PC-9 (cell line): Measurements from ENCODE around the gene KCNIP1. TPM values are rescaled to one million over a fixed set of nuclear protein-coding genes. Genes with fewer than 3 reads are reported as not detected.

Source experiments
- BruUV-seq: library from RNA; stranded (reverse); fragments of 400-500 nt; replicated peaks from 2 replicates; lab custom pipeline; 2021; lab: Mats Ljungman, UMichigan
- CTCF ChIA-PET: fragments of 300-600 bp; sonication (Branson Sonifier 250); formaldehyde crosslinking; loops from one replicate; lab custom pipeline; 2022; ENCODE audit warnings: antibody characterized with exemption; lab: Charles Lee
- POLR2A ChIA-PET: fragments of 300-600 bp; sonication (Branson Sonifier 250); formaldehyde crosslinking; loops from one replicate; lab custom pipeline; 2022; ENCODE audit warnings: antibody characterized with exemption; ENCODE audit not compliant: unreplicated experiment; lab: Charles Lee
- DNase-seq, 2 experiments: peaks; one replicate each; pipeline versions ENCODE4 v3.0.0 to v3.0.0-alpha.2; 2015 to 2022; ENCODE audit warnings: mixed read lengths in 1 of 2
- H2AFZ ChIP-seq: fragments of 200-600 bp; sonication (generic); 2 replicates; pipeline ENCODE4 v1.8.1; 2017; ENCODE audit warnings: antibody characterized with exemption
- H3F3A ChIP-seq: fragments of 200-600 bp; sonication (generic); 2 replicates; pipeline ENCODE4 v1.8.1; 2017; ENCODE audit warnings: antibody characterized with exemption, mild to moderate bottlenecking, low read depth; ENCODE audit not compliant: insufficient read depth
- H3K27ac ChIP-seq: fragments of 200-600 bp; sonication (generic); 2 replicates; pipeline ENCODE4 v1.6.1; 2016; ENCODE audit warnings: mixed run types
- H3K27me3 ChIP-seq: fragments of 200-600 bp; sonication (generic); 2 replicates; pipeline ENCODE4 v1.6.1; 2016; ENCODE audit warnings: low read depth, mixed run types; ENCODE audit not compliant: insufficient read depth
- H3K36me3 ChIP-seq: fragments of 200-600 bp; sonication (generic); 2 replicates; pipeline ENCODE4 v1.6.1; 2016; ENCODE audit warnings: low read depth, mixed run types
- H3K4me1 ChIP-seq: fragments of 200-600 bp; sonication (generic); replicated peaks from 2 replicates; pipeline ENCODE4 v1.6.1; 2016; ENCODE audit warnings: mixed run types; ENCODE audit not compliant: insufficient read depth
- H3K4me2 ChIP-seq: fragments of 200-600 bp; sonication (generic); 2 replicates; pipeline ENCODE4 v1.6.1; 2017; ENCODE audit warnings: mixed run types
- H3K4me3 ChIP-seq: fragments of 200-600 bp; sonication (generic); 2 replicates; pipeline ENCODE4 v1.6.1; 2016; ENCODE audit warnings: mixed run types
- H3K79me2 ChIP-seq: fragments of 200-600 bp; sonication (generic); 2 replicates; pipeline ENCODE4 v1.6.1; 2017; ENCODE audit warnings: low read depth, mixed run types
- H3K9me2 ChIP-seq: fragments of 200-600 bp; sonication (generic); 2 replicates; pipeline ENCODE4 v1.8.1; 2017; ENCODE audit warnings: mild to moderate bottlenecking; ENCODE audit not compliant: insufficient read depth
- H3K9me3 ChIP-seq: fragments of 200-600 bp; sonication (generic); 2 replicates; pipeline ENCODE4 v1.8.1; 2016; ENCODE audit warnings: low read depth; ENCODE audit not compliant: insufficient read depth
- H4K20me1 ChIP-seq: fragments of 200-600 bp; sonication (generic); 2 replicates; pipeline ENCODE4 v1.8.1; 2017; ENCODE audit not compliant: insufficient read depth
- EZH2 ChIP-seq: fragments of 200-600 bp; sonication (generic); IDR thresholded peaks from 2 replicates; pipeline ENCODE4 v1.8.0; 2017; ENCODE audit warnings: antibody characterized with exemption, low read depth
- intact Hi-C: fragments of 100-400 bp; cut with micrococcal nuclease; formaldehyde crosslinking; loops from one replicate; pipeline ENCODE4 v1.10.0; 2022; ENCODE audit not compliant: unreplicated experiment
- total RNA-seq: library from RNA; stranded (reverse); gene quantifications from 2 replicates; pipeline ENCODE4 v1.2.3, GENCODE V29; 2021
- TF ChIP-seq, protein P1 (sequence below): fragments of 200-600 bp; sonication (generic); conservative IDR thresholded peaks from 2 replicates; pipeline ENCODE4 v1.6.1; 2017; ENCODE audit warnings: mixed run types, antibody characterized with exemption, mild to moderate bottlenecking, moderate library complexity

KCNIP1 gene
- total RNA-seq, 1 experiment from 2014 or later, result not detected

DNA sequence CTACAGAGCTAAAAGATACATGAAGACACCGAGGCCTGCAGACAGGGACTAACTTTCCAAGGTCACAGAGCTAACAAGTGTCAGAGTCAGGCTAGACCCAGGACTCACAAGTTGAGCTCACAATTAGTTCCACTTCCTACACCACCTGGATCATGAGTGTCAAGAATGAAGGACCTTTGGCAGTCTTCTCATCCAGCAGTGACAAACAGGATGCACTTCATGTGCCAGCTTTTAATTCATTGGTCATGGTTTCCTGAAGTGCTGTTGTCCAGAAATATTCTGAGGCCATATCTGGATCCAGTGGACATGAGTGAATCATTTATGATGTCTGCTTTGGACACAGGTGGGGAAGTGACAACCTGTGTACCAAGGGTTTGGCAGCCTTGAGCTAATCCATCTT lies 77.4 kb downstream of the KCNIP1 start:
- Histone ChIP-seq H3K4me1 (no peaks in the 10 kb centered on the region), H3K4me3 (no peak overlapping the region), H4K20me1 (no peaks in the 10 kb centered on the region), H3K27ac (no peak overlapping the region), H2AFZ (no peak overlapping the region), H3K27me3 (no peaks in the 10 kb centered on the region), H3K36me3 (no peaks in the 10 kb centered on the region), H3F3A (no peaks in the 10 kb centered on the region), H3K9me2 (no peaks in the 10 kb centered on the region), H3K9me3 (0 out of 2 replicates have a peak, but pooled peaks cover 5% of the 10 kb centered on the region), H3K4me2 (no peak overlapping the region), H3K79me2 (no peaks in the 10 kb centered on the region)
- POLR2A ChIA-PET, result no interaction called here
- TF ChIP-seq EZH2, result no peak
- TF ChIP-seq, protein P1, sequence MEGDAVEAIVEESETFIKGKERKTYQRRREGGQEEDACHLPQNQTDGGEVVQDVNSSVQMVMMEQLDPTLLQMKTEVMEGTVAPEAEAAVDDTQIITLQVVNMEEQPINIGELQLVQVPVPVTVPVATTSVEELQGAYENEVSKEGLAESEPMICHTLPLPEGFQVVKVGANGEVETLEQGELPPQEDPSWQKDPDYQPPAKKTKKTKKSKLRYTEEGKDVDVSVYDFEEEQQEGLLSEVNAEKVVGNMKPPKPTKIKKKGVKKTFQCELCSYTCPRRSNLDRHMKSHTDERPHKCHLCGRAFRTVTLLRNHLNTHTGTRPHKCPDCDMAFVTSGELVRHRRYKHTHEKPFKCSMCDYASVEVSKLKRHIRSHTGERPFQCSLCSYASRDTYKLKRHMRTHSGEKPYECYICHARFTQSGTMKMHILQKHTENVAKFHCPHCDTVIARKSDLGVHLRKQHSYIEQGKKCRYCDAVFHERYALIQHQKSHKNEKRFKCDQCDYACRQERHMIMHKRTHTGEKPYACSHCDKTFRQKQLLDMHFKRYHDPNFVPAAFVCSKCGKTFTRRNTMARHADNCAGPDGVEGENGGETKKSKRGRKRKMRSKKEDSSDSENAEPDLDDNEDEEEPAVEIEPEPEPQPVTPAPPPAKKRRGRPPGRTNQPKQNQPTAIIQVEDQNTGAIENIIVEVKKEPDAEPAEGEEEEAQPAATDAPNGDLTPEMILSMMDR, result no peak
- intact Hi-C loops, result no loop called here
- CTCF ChIA-PET, result no interaction called here
- BruUV-seq, result no TSS peak
- no peak for DNase-seq

DNA sequence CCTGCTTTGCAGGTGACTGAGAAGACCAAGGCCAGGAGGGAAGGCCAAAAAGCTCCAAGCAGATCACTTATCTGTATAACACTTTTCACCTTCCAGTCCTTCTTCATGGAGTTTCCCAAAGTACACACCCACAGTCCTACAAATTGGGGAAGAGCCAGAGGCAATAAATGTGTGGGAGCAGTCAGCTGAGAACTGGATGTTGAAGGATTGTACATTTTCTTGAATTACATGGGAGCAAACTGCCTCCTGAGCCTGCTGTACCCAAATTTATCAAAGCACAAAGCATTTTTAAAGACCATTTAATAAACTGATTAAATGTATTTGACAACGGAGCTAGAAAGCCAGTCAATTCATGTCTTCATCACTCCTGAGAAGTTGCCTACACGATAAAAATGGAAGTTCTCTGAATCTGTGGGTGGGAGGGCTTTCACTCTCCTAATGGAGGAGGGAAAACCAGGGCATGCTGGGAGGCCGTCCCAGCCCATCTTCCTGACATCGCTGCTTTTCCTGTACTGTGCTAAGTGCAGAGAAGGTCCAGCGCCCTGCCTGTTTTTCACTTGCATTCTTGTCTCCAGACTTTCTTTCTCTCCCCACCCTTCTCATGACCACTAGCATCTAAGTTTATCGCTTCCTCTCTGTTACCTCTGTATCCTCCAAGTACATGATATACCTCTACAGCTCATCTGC lies 79.0 kb downstream of the KCNIP1 start:
- Histone ChIP-seq H2AFZ (no peak overlapping the region), H3K4me1 (no peaks in the 10 kb centered on the region), H3K36me3 (no peaks in the 10 kb centered on the region), H3K9me3 (0 out of 2 replicates have a peak, but pooled peaks cover 5% of the 10 kb centered on the region), H4K20me1 (no peaks in the 10 kb centered on the region), H3K4me3 (no peak overlapping the region), H3K27ac (no peak overlapping the region), H3K4me2 (no peak overlapping the region), H3K9me2 (no peaks in the 10 kb centered on the region), H3F3A (no peaks in the 10 kb centered on the region), H3K27me3 (no peaks in the 10 kb centered on the region), H3K79me2 (no peaks in the 10 kb centered on the region)
- TF ChIP-seq, protein P1, result no peak
- no peak for TF ChIP-seq EZH2
- CTCF ChIA-PET, result no interaction called here
- no peak for DNase-seq
- intact Hi-C loops, result no loop called here
- POLR2A ChIA-PET, result no interaction called here
- BruUV-seq, result no TSS peak

DNA sequence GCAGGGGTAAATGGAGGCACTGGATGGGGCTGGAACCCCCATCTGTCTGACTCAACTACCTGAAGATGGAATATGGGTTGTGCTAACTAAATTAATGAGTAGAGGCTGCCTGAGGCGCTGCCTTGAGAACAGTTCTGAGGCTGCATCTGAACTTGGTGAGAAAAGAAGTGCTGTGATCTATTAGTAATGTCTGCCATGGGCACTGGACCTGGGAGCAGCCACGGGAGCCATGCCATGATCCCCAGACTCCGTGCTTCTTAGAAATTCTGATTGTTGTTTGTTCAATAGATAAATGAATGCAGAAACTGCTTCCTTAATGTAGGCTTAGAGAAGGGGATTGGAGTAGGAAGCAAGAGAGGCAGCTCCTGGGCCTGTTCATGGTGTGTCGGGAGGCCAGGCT lies 80.2 kb downstream of the KCNIP1 start:
- Histone ChIP-seq H2AFZ (no peak overlapping the region), H3K4me1 (no peaks in the 10 kb centered on the region), H3K4me2 (no peak overlapping the region), H3K79me2 (no peaks in the 10 kb centered on the region), H3F3A (no peaks in the 10 kb centered on the region), H3K27me3 (no peaks in the 10 kb centered on the region), H3K9me2 (no peaks in the 10 kb centered on the region), H3K36me3 (no peaks in the 10 kb centered on the region), H3K9me3 (0 out of 2 replicates have a peak, but pooled peaks cover 2% of the 10 kb centered on the region), H3K27ac (no peak overlapping the region), H4K20me1 (no peaks in the 10 kb centered on the region), H3K4me3 (no peak overlapping the region)
- ChIA-PET CTCF (no interaction called here), POLR2A (no interaction called here)
- TF ChIP-seq, protein P1, result no peak
- TF ChIP-seq EZH2, result no peak
- intact Hi-C loops, result no loop called here
- BruUV-seq, result no TSS peak
- no peak for DNase-seq
